GM12873 (cell line): ENCODE results near the gene TSPEAR.

Experiments
- CTCF ChIP-seq: IDR thresholded peaks from 2 replicates; pipeline ENCODE4 v1.5.1; 2012; ENCODE audit warnings: low read depth, mild to moderate bottlenecking, moderate library complexity, low read length, control low read depth; ENCODE audit not compliant: insufficient read depth; ENCODE audit errors: missing control alignments

The TSPEAR gene

DNA sequence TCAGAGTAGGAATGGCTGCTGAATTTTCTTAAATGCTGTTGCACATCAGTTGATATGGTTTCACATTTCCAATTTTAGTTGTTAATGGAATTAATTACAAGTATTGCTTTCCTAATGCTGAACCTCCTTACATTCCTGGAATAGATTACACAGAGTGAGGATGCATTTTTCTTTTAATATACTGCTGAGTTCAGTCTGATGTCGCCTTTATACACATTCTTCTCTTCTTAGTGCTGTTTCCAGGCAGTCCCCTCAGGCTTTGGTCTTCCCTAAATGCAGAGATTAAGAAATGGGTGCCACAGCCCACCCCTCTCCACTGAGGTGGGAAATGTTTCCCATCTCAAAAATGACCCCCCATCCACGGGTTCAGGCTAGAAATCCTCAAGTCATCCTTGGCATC is 6.7 kb upstream of the TSPEAR start:
- no peak for TF ChIP-seq CTCF

DNA sequence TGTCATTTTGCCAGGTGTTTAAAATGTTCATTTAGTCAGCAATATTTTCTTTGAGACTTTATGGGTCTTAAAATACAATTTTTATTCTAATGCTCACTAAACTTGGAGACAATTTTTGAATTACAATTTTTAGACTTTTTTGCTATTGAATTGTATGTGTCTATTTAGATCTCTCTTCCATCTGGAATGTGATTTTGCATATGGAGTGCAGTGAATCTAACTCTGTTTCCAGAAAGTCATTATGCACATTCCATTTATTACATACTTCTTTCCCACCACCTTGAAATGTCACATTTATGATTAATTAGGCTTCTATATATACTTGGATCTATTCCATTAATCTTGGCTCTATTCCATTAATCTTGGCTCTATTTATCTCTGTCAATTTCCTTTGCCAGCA is 5.6 kb upstream of the TSPEAR start:
- no peak for TF ChIP-seq CTCF

- no peak for TF ChIP-seq CTCF
These were observed 3.5 kb upstream of the TSPEAR start for GRCh38 chr21:44714905-44715304.

- no peak for TF ChIP-seq CTCF
These were observed 2.5 kb upstream of the TSPEAR start for GRCh38 chr21:44713846-44714245.

- TF ChIP-seq CTCF, result no peak
These were observed 1.8 kb upstream of the TSPEAR start for GRCh38 chr21:44713130-44713529.

DNA sequence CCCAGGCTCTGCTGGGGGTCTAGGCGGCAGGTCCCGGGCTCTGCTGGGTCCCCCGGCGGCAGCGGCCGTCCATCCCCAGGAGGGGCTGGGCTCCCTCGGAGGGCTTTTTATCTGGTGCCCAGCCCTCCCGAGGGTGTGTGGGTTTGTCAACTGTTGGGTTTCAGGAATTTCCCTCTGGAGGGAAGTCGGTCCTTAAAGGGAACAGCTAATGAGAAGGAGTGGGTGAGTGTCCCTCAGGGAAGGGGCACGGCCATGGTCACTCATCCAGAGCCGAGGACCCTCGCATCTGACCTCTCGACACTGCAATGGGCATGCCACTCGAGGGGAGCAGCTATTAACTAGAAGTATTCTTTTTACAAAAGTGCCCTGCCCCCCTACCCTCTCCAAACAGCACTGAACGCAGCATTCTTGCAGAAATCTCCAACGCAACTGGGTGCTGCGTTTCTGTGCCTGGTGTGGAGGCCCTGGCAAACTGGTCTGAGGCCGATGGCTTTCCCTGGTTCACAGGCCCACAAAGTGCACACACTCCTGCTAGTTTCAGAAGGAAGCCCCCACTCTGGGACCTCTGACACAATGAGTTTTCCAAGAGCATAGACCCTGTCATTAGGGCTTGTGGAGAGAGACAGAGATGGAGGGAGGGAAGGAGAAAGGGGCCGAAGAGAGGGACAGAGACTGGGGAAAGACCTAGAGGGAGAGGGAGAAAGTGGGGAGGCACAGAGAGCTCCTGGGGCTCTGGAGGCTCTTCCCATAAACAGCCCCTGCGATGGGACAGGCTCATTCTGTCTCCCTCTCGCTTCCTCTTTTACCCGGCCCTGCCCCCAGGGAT is 1.0 kb upstream of the TSPEAR start:
- TF ChIP-seq CTCF, result no peak

DNA sequence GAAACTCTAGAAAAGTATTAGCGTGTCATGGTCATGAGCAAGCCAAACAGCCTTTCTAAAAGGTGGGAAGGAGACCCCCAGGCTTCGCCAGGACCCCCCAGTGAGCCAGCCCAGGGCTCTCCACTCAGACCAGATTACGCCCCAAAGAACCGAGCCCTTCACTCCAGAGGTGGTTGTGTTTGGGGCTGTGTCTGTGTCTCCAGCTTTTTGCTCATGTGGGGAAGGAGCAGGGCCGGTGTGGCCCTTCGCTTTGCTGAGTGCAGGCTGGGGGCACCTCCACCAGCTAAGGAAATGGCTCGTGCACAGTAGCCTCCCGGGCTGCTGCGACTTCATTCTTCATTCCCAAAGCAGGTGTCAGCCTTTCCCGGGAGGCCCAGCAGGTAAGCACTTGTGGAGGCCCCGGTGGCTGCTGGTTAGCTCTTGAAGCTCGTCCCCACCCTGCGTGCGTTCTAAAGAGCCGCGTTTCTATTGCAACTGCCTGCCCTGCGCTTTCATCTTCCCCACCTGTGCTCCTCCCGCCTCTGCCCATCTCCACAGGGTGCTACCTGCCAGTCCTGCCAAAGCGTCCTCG is 531 bp downstream of the TSPEAR start:
- no peak for TF ChIP-seq CTCF
